Stimulated activated naive CD8-positive, alpha-beta T cell treated with anti-CD3 and anti-CD28 coated beads, Interleukin-15, amount 100 ng/mL, for 72 hours (primary cell): ENCODE measurements around the gene F13B.
"Not testable (repeated sequence)": the region's sequence is repeated elsewhere in the genome, so short reads cannot be mapped to it uniquely, and the experiment has no call there.

ENCODE experiments used
- ATAC-seq: fragments of 150-1000 bp; cut with Tn5 transposase; 2 replicates; pipeline ENCODE4 v1.10.0; 2021; ENCODE audit warnings: mild to moderate bottlenecking, moderate library complexity
- DNase-seq, 2 donors: peaks; one replicate each; pipeline ENCODE4 v3.0.0; 2021 to 2022
- H3K27ac Mint-ChIP-seq, 2 donors: one replicate each; pipeline ENCODE4 v1.8.0; 2022; ENCODE audit warnings: mild to moderate bottlenecking in 2 of 2, mixed read lengths in 2 of 2, moderate library complexity in 2 of 2
- H3K27me3 Mint-ChIP-seq: one replicate; pipeline ENCODE4 v1.8.0; 2022; ENCODE audit warnings: mixed read lengths
- H3K4me1 Mint-ChIP-seq: one replicate; pipeline ENCODE4 v1.8.0; 2022; ENCODE audit warnings: mild to moderate bottlenecking, mixed read lengths
- H3K4me3 Mint-ChIP-seq, 2 donors: one replicate each; pipeline ENCODE4 v1.8.0; 2022; ENCODE audit warnings: mild to moderate bottlenecking in 2 of 2, mixed read lengths in 2 of 2, moderate library complexity in 1 of 2
- H3K9me3 Mint-ChIP-seq, 2 donors: one replicate each; pipeline ENCODE4 v1.8.0; 2022; ENCODE audit warnings: mixed read lengths in 2 of 2

The F13B gene, protein sequence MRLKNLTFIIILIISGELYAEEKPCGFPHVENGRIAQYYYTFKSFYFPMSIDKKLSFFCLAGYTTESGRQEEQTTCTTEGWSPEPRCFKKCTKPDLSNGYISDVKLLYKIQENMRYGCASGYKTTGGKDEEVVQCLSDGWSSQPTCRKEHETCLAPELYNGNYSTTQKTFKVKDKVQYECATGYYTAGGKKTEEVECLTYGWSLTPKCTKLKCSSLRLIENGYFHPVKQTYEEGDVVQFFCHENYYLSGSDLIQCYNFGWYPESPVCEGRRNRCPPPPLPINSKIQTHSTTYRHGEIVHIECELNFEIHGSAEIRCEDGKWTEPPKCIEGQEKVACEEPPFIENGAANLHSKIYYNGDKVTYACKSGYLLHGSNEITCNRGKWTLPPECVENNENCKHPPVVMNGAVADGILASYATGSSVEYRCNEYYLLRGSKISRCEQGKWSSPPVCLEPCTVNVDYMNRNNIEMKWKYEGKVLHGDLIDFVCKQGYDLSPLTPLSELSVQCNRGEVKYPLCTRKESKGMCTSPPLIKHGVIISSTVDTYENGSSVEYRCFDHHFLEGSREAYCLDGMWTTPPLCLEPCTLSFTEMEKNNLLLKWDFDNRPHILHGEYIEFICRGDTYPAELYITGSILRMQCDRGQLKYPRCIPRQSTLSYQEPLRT

GRCh38 chr1:197066719-197067456 is at the start of gene F13B:
Gene F13B (minus strand): TSS chr1:197067260. CDS start chr1:197067223, 37 bp downstream.
- ATAC-seq, result no peak
- H3K27ac Mint-ChIP-seq, result no peak within 1 kb of the TSS
- no peak within 1 kb of the TSS for H3K4me3 Mint-ChIP-seq
- H3K9me3 Mint-ChIP-seq, result peaks cover 0 to 7% of the 10 kb centered on the region in 2 donors
- no peak for DNase-seq
- peaks cover 6% of the 10 kb centered on the region for H3K27me3 Mint-ChIP-seq
- H3K4me1 Mint-ChIP-seq, result no peaks in the 10 kb centered on the region

GRCh38 chr1:197116156-197116555 is 49.1 kb upstream of the F13B start:
- DNase-seq, result no peak
- Mint-ChIP-seq H3K9me3 (no peaks in the 10 kb centered on the region), H3K4me3 (no peak overlapping the region), H3K4me1 (no peaks in the 10 kb centered on the region), H3K27me3 (no peaks in the 10 kb centered on the region), H3K27ac (no peak overlapping the region)
- ATAC-seq, result no peak

DNA sequence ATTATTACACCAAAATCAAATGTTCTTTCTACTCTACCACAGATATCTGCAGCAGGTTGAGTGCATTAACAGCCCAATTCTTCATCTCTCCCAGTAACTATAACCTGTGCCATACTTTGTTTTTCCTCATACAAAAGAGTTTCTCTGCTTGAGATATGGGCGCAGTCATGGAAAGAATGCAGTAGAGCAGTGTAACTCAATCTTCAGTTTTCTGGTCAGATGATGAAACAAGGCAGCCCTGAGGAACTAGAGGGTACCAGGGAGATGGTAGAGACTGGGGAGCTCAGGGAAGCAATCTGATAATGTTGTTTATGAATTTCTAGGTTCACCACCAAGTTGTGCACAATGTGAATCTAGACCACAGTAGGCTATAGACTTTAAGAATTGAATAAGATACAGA is 39.8 kb upstream of the F13B start:
- H3K4me1 Mint-ChIP-seq, result peaks cover 3% of the 10 kb centered on the region
- DNase-seq (no peak), ATAC-seq (no peak)
- no peaks in the 10 kb centered on the region for H3K9me3 Mint-ChIP-seq
- no peak overlapping the region for H3K4me3 Mint-ChIP-seq
- H3K27ac Mint-ChIP-seq, result no peak overlapping the region
- no peaks in the 10 kb centered on the region for H3K27me3 Mint-ChIP-seq

- Mint-ChIP-seq H3K4me1 (peaks cover 12% of the 10 kb centered on the region), H3K27ac (no peak overlapping the region), H3K27me3 (no peaks in the 10 kb centered on the region), H3K9me3 (no peaks in the 10 kb centered on the region), H3K4me3 (no peak overlapping the region)
- ATAC-seq (no peak), DNase-seq (no peak)
Measured at GRCh38 chr1:197103300-197103699, 36.2 kb upstream of the F13B start.

DNA sequence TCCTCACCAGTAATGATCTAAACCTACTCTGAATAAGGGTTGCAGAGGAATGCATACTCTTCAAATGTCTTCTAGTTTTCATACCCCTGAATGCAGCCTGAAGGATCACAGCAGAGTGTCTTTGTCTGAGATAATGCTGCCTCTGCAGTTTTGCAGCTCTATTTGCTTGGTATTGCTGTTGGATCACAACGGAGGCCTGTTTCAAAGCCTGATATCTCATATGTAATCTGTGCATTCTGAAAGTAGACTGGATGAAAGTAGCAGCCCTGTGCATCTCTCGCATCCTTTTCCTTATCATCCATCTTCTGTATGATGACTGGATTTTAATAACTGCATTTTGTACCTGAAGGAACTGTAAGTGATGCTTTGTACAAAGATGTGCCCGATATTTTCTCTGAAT is 34.9 kb upstream of the F13B start:
- Mint-ChIP-seq H3K27ac (no peak overlapping the region), H3K4me1 (peaks cover 12% of the 10 kb centered on the region), H3K27me3 (no peaks in the 10 kb centered on the region), H3K4me3 (no peak overlapping the region), H3K9me3 (no peaks in the 10 kb centered on the region)
- no peak for DNase-seq
- no peak for ATAC-seq

GRCh38 chr1:197100677-197101076 is 33.6 kb upstream of the F13B start:
- DNase-seq (no peak), ATAC-seq (no peak)
- no peak overlapping the region for H3K4me3 Mint-ChIP-seq
- peaks cover 12% of the 10 kb centered on the region for H3K4me1 Mint-ChIP-seq
- H3K27ac Mint-ChIP-seq, result peak overlapping the region in 1 of 2 donors; percentile 24
- H3K27me3 Mint-ChIP-seq, result no peaks in the 10 kb centered on the region
- no peaks in the 10 kb centered on the region for H3K9me3 Mint-ChIP-seq

DNA sequence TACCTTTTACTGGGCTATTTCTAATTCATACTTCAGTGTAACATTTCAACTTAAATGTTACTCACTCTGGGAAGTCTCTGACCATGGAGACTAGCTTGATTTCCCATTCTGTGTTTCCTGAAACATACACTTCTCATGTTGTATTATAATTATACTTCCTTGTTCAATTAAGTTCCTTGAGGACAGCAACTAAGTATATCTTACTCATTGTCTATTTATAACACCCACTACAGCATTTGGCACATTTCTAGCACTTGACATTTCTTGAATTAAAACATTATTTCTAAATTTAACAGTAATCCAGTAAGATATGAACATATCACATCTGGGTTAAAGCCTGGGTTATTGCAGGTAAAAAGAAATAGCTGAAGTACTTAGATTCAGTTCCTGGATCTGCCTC is 32.4 kb upstream of the F13B start:
- H3K4me3 Mint-ChIP-seq, result no peak overlapping the region
- ATAC-seq, result no peak
- H3K27me3 Mint-ChIP-seq, result no peaks in the 10 kb centered on the region
- H3K4me1 Mint-ChIP-seq, result peaks cover 12% of the 10 kb centered on the region
- no peak for DNase-seq
- no peaks in the 10 kb centered on the region for H3K9me3 Mint-ChIP-seq
- no peak overlapping the region for H3K27ac Mint-ChIP-seq

GRCh38 chr1:197096971-197097370 is 29.9 kb upstream of the F13B start:
- not testable (repeated sequence) for ATAC-seq, DNase-seq, H3K4me3 Mint-ChIP-seq, H3K27me3 Mint-ChIP-seq, H3K27ac Mint-ChIP-seq, H3K9me3 Mint-ChIP-seq
- H3K4me1 Mint-ChIP-seq, result peaks cover 10% of the 10 kb centered on the region

- no peak overlapping the region for H3K4me3 Mint-ChIP-seq
- H3K27me3 Mint-ChIP-seq, result no peaks in the 10 kb centered on the region
- DNase-seq, result no peak
- no peak for ATAC-seq
- H3K9me3 Mint-ChIP-seq, result no peaks in the 10 kb centered on the region
- H3K27ac Mint-ChIP-seq, result no peak overlapping the region
- H3K4me1 Mint-ChIP-seq, result peaks cover 2% of the 10 kb centered on the region
Measured at GRCh38 chr1:197096137-197096536, 29.1 kb upstream of the F13B start.

DNA sequence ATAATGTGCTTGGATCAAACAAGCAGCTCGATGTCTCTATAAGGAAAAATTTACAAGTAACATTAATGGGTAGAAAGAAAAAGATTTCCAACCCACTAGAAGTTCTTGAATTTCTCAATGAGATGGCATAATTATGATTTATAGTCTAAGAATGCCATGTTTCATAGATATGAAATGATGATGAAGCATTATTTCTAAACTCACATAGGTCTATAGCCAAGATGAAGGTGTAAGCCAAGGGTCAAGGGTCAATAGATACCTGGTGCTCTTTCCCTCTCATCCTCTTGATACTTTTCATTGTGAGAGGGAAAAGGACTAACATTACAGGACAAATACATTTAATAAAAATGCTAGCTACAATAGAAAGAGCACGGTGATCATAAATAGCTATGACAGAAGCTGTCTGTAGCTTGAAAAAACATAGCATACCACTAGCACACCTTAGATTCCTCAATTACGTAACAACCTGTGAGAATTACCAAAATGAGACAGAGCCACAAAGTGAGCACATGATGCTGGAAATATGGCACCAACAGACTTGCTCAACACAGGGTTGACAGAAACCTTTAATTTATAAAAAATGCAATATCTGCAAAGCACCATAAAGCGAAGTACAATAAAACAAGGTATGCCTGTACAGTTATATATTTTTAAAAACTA is 26.3 kb upstream of the F13B start:
- no peaks in the 10 kb centered on the region for H3K9me3 Mint-ChIP-seq
- ATAC-seq (no peak), DNase-seq (no peak)
- no peaks in the 10 kb centered on the region for H3K27me3 Mint-ChIP-seq
- no peak overlapping the region for H3K4me3 Mint-ChIP-seq
- no peaks in the 10 kb centered on the region for H3K4me1 Mint-ChIP-seq
- H3K27ac Mint-ChIP-seq, result no peak overlapping the region

- Mint-ChIP-seq H3K4me1 (no peaks in the 10 kb centered on the region), H3K4me3 (no peak overlapping the region), H3K27ac (no peak overlapping the region), H3K9me3 (no peaks in the 10 kb centered on the region), H3K27me3 (no peaks in the 10 kb centered on the region)
- no peak for ATAC-seq
- no peak for DNase-seq
Measured at GRCh38 chr1:197092491-197093023, 25.5 kb upstream of the F13B start.

DNA sequence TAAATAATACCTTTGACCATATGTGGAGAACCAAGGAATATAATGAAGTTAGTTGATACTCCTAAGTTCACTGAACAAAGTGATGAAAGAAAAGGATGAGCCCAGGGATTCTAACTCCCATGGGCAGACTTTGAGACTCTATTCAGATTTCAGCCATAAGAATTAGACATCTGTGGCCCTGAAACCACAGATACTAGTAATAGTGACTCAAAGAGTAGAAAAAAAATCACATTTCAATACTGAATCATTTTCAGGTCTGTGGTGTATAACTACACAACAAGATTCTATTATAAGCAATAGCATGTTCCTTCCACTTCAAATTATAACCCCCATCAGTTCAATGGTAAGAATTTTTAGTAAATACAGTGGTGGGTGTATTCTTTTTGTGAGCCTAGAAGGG is 16.4 kb upstream of the F13B start:
- DNase-seq, result no peak
- Mint-ChIP-seq H3K27ac (no peak overlapping the region), H3K4me1 (no peaks in the 10 kb centered on the region), H3K27me3 (no peaks in the 10 kb centered on the region), H3K9me3 (peaks cover 15 to 23% of the 10 kb centered on the region in 2 donors), H3K4me3 (no peak overlapping the region)
- ATAC-seq, result peak; percentile 53

- DNase-seq, result no peak
- Mint-ChIP-seq H3K4me3 (no peak overlapping the region), H3K4me1 (no peaks in the 10 kb centered on the region), H3K9me3 (peaks cover 15 to 23% of the 10 kb centered on the region in 2 donors), H3K27ac (no peak overlapping the region), H3K27me3 (no peaks in the 10 kb centered on the region)
- ATAC-seq, result no peak
Measured at GRCh38 chr1:197081117-197081753, 14.2 kb upstream of the F13B start.

DNA sequence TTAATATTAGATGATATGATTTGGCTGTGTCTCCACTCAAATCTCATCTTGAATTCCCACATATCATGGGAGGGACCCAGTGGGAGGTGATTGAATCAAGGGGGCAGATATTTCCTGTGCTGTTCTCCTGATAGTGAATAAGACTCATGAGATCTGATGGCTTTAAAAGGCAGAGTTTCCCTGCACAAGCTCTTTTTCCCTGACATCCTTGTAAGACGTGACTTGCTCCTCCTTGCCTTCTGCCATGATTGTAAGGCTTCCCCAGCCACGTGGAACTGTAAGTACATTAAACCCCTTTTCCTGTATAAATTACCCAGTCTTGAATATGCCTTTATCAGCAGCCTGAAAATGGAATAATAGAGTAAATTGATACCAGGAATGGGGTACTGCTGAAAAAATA is 13.3 kb upstream of the F13B start:
- peaks cover 15 to 23% of the 10 kb centered on the region in 2 donors for H3K9me3 Mint-ChIP-seq

GRCh38 chr1:197076585-197076984 is 9.5 kb upstream of the F13B start:
- peaks cover 8% of the 10 kb centered on the region for H3K27me3 Mint-ChIP-seq
- no peak for DNase-seq
- no peak overlapping the region for H3K27ac Mint-ChIP-seq
- no peaks in the 10 kb centered on the region for H3K4me1 Mint-ChIP-seq
- no peak for ATAC-seq
- no peak overlapping the region for H3K4me3 Mint-ChIP-seq
- H3K9me3 Mint-ChIP-seq, result peaks cover 2 to 10% of the 10 kb centered on the region in 2 donors

More for the DNA sequence above, 13.3 kb upstream of the F13B start:
- DNase-seq (no peak), ATAC-seq (no peak)
- H3K27ac Mint-ChIP-seq, result no peak overlapping the region
- H3K4me3 Mint-ChIP-seq, result no peak overlapping the region
- H3K27me3 Mint-ChIP-seq, result no peaks in the 10 kb centered on the region
- no peaks in the 10 kb centered on the region for H3K4me1 Mint-ChIP-seq
